Epithelial cell of proximal tubule (primary cell): ENCODE data around the gene CDKL1. TPM values are rescaled to one million over a fixed set of nuclear protein-coding genes. Genes with fewer than 3 reads are reported as not detected.
A peak's percentile ranks its signal among the peaks of the same experiment; 100 is the strongest.

Experiments used
- DNase-seq: peaks from one replicate; pipeline ENCODE4 v3.0.0-alpha.2; 2011; ENCODE audit warnings: low read depth
- H3K4me3 ChIP-seq: 2 replicates; pipeline ENCODE4 v1.5.1; 2011; ENCODE audit warnings: low read depth, mild to moderate bottlenecking, low read length
- CTCF ChIP-seq: conservative IDR thresholded peaks from 2 replicates; pipeline ENCODE4 v1.5.1; 2012; ENCODE audit warnings: low read depth, mild to moderate bottlenecking, low read length
- total RNA-seq: library from RNA; depleted of rRNA; stranded (reverse); fragments of >200 nt; gene quantifications from 2 replicates; pipeline ENCODE4 v1.2.3, GENCODE V29; 2015

The CDKL1 gene
- total RNA-seq, 1 donor from 2014 or later = 47.4 TPM

- no peak for DNase-seq
- no peak overlapping the region for H3K4me3 ChIP-seq
- TF ChIP-seq CTCF = no peak
These were observed 8.3 kb downstream of the CDKL1 start for GRCh38 chr14:50388256-50388931.

- no peak for TF ChIP-seq CTCF
- DNase-seq = no peak
- no peak overlapping the region for H3K4me3 ChIP-seq
These were observed 9.1 kb downstream of the CDKL1 start for GRCh38 chr14:50387548-50387947.

- DNase-seq = no peak
- no peak for TF ChIP-seq CTCF
- H3K4me3 ChIP-seq = no peak overlapping the region
These were observed 13.0 kb downstream of the CDKL1 start for GRCh38 chr14:50383618-50384225.

- no peak for TF ChIP-seq CTCF
- DNase-seq = peak; percentile 64
- H3K4me3 ChIP-seq = peak overlapping the region; percentile 19
These were observed 14.8 kb downstream of the CDKL1 start for GRCh38 chr14:50381823-50382287.

GRCh38 chr14:50381008-50381407 lies 15.7 kb downstream of the CDKL1 start:
- no peak overlapping the region for H3K4me3 ChIP-seq
- TF ChIP-seq CTCF = no peak
- DNase-seq = no peak

- DNase-seq = no peak
- no peak overlapping the region for H3K4me3 ChIP-seq
- TF ChIP-seq CTCF = no peak
These were observed 16.2 kb downstream of the CDKL1 start for GRCh38 chr14:50380455-50380854.

- no peak for TF ChIP-seq CTCF
- DNase-seq = no peak
- H3K4me3 ChIP-seq = no peak overlapping the region
These were observed 17.1 kb downstream of the CDKL1 start for GRCh38 chr14:50379563-50379962.
